Measurements from ENCODE around the gene INSC. TPM values are rescaled to one million over a fixed set of nuclear protein-coding genes. Genes with fewer than 3 reads are reported as not detected.

Gene INSC
- total and polyA plus RNA-seq, 12 donors: 0.19 to 0.76 (median 0.60) TPM; not detected in 4

- no peak overlapping the region for H3K4me3 ChIP-seq
- H3K27ac ChIP-seq: no peak overlapping the region
- DNase-seq (no peak), ATAC-seq (peak in 1 of 8 donors; percentile 56)
- TF ChIP-seq CTCF (IDR thresholded peaks at IDR 0.05): no peak
- no peaks in the 10 kb centered on the region for H3K27me3 ChIP-seq
- H3K9me3 ChIP-seq: no peaks in the 10 kb centered on the region
- no peaks in the 10 kb centered on the region for H3K36me3 ChIP-seq
- peaks cover 0 to 14% (median 5%) of the 10 kb centered on the region in 9 donors for H3K4me1 ChIP-seq
- intact Hi-C loops (cut with DNase I): no loop called here
- WGBS, 2 donors: 56 to 67% methylated on average over 2 of the region's 2 CpGs
Measured at GRCh38 chr11:15198284-15198683, 83.6 kb downstream of the INSC start.

DNA sequence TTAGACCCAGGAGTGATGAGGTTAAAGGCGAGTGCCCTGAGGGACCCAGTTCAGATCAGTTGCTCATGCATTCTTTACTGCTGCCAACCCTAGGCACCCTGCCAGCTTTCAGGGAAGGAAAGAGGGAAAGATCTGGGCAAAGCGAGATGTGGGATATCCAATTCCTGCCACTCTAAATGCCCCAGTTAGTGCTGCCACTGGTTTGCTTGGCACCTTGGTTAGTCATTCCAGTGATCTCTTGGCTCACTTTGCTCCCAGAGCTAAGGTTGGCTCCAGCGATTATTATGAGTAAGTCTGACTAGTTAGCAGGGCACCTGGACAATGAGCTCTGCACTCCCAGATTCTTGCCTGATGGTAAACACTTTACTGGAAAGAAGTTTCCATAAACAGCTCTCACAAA lies 85.0 kb downstream of the INSC start:
- H3K9me3 ChIP-seq: no peaks in the 10 kb centered on the region
- DNase-seq (peak; percentile 39 to 66), ATAC-seq (peak; percentile 64 to 92 (median 85))
- peaks cover 0 to 14% (median 5%) of the 10 kb centered on the region in 9 donors for H3K4me1 ChIP-seq
- TF ChIP-seq CTCF (IDR thresholded peaks at IDR 0.05): no peak
- intact Hi-C loops (cut with DNase I): loop anchor here in 1 of 10 donors (10.0 kb wide), 1 partner anchor 1295 kb away; no protein-coding TSS in a partner anchor
- H3K27ac ChIP-seq: peak overlapping the region in 1 of 10 donors; percentile 41
- H3K36me3 ChIP-seq: no peaks in the 10 kb centered on the region
- no peaks in the 10 kb centered on the region for H3K27me3 ChIP-seq
- no peak overlapping the region for H3K4me3 ChIP-seq
- 34 to 47% methylated on average over 3 of the region's 3 CpGs for WGBS, 2 donors

DNA sequence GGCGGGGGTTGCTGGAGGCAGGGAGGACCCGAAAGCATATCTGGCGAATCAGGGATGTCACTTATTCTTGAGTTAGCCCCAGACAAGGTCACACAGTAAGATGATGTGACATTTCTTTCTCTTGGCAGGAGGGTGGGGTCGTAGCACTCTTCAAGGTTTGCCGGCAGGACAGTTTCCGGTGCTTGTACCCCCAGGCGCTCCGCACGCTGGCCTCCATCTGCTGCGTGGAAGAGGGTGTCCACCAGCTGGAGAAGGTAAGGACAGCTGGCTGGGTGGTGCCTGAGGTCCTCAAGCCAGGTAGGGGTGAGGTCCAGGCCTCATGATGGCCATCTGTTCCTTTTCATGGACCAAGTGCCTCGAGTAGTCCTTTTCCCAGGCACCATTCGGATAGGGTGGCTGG lies 86.0 kb downstream of the INSC start:
- Histone ChIP-seq H3K27ac (no peak overlapping the region), H3K9me3 (no peaks in the 10 kb centered on the region), H3K36me3 (no peaks in the 10 kb centered on the region), H3K4me1 (peaks cover 0 to 14% (median 5%) of the 10 kb centered on the region in 9 donors), H3K27me3 (no peaks in the 10 kb centered on the region), H3K4me3 (no peak overlapping the region)
- WGBS, 2 donors: 93 to 95% methylated on average over 12 of the region's 12 CpGs
- intact Hi-C loops (cut with DNase I): loop anchor here in 1 of 10 donors (10.0 kb wide), 1 partner anchor 1296 kb away; no protein-coding TSS in a partner anchor
- no peak for DNase-seq
- ATAC-seq: no peak
- no peak for TF ChIP-seq CTCF (IDR thresholded peaks at IDR 0.05)

- no peak for DNase-seq
- WGBS, 2 donors: 91 to 92% methylated on average over 4 of the region's 4 CpGs
- no peak overlapping the region for H3K4me3 ChIP-seq
- no peak for TF ChIP-seq CTCF (IDR thresholded peaks at IDR 0.05)
- no peak overlapping the region for H3K27ac ChIP-seq
- ATAC-seq: no peak
- intact Hi-C loops (cut with DNase I): loop anchor here in 1 of 10 donors (10.0 kb wide), 1 partner anchor 1297 kb away; no protein-coding TSS in a partner anchor
- no peaks in the 10 kb centered on the region for H3K9me3 ChIP-seq
- H3K27me3 ChIP-seq: peaks cover 0 to 5% (median 0%) of the 10 kb centered on the region in 7 donors
- no peaks in the 10 kb centered on the region for H3K36me3 ChIP-seq
- H3K4me1 ChIP-seq: peaks cover 0 to 14% (median 5%) of the 10 kb centered on the region in 9 donors
Measured at GRCh38 chr11:15201586-15201985, 86.9 kb downstream of the INSC start.

Measured in heart right ventricle (tissue), 16 donors.